PC-3 (cell line): ENCODE data around the gene SYNE1. TPM values are rescaled to one million over a fixed set of nuclear protein-coding genes. Genes with fewer than 3 reads are reported as not detected.

Experiments used
- ATAC-seq: fragments of 200-7000 bp; cut with Tn5 transposase; 2 replicates; pipeline ENCODE4 v1.9.1; 2020; ENCODE audit warnings: mild to moderate bottlenecking, moderate library complexity
- BruUV-seq: library from RNA; stranded (reverse); fragments of 400-500 nt; replicated peaks from 2 replicates; lab custom pipeline; 2021; lab: Mats Ljungman, UMichigan
- CTCF ChIA-PET: fragments of 300-600 bp; sonication (Branson Sonifier 250); formaldehyde crosslinking; loops from one replicate; lab custom pipeline; 2022; ENCODE audit warnings: antibody characterized with exemption; lab: Charles Lee
- POLR2A ChIA-PET: fragments of 300-600 bp; sonication (Branson Sonifier 250); formaldehyde crosslinking; loops from one replicate; lab custom pipeline; 2022; ENCODE audit warnings: antibody characterized with exemption; ENCODE audit not compliant: unreplicated experiment; lab: Charles Lee
- DNase-seq: peaks from one replicate; pipeline ENCODE4 v3.0.0-alpha.2; 2015
- H2AFZ ChIP-seq: fragments of 300-600 bp; sonication (generic); 2 replicates; pipeline ENCODE4 v1.6.0; 2016; ENCODE audit warnings: antibody characterized with exemption, low read length
- H3F3A ChIP-seq: fragments of 300-600 bp; sonication (generic); one replicate; pipeline ENCODE4 v1.6.0; 2017; ENCODE audit warnings: antibody characterized with exemption, low read length, control low read depth, mild to moderate bottlenecking; ENCODE audit not compliant: unreplicated experiment
- H3K27ac ChIP-seq: fragments of 300-600 bp; sonication (generic); 2 replicates; pipeline ENCODE4 v1.5.1; 2016; ENCODE audit warnings: mild to moderate bottlenecking, low read length
- H3K27me3 ChIP-seq: fragments of 300-600 bp; sonication (generic); 2 replicates; pipeline ENCODE4 v1.6.1; 2016; ENCODE audit warnings: low read length, mixed read lengths
- H3K36me3 ChIP-seq: fragments of 300-600 bp; sonication (generic); 2 replicates; pipeline ENCODE4 v1.6.1; 2016; ENCODE audit warnings: low read depth, mixed run types, low read length, mixed read lengths
- H3K4me1 ChIP-seq: fragments of 300-600 bp; sonication (generic); 2 replicates; pipeline ENCODE4 v1.5.1; 2016; ENCODE audit warnings: low read length; ENCODE audit not compliant: insufficient read depth
- H3K4me2 ChIP-seq: fragments of 300-600 bp; sonication (generic); 2 replicates; pipeline ENCODE4 v1.6.0; 2016; ENCODE audit warnings: low read length
- H3K4me3 ChIP-seq: fragments of 300-600 bp; sonication (generic); 2 replicates; pipeline ENCODE4 v1.5.1; 2016; ENCODE audit warnings: mild to moderate bottlenecking, low read length, mixed read lengths
- H3K79me2 ChIP-seq: fragments of 300-600 bp; sonication (generic); 2 replicates; pipeline ENCODE4 v1.6.1; 2017; ENCODE audit warnings: low read length, mixed read lengths
- H3K9ac ChIP-seq: fragments of 300-600 bp; sonication (generic); 2 replicates; pipeline ENCODE4 v1.6.0; 2016; ENCODE audit warnings: mild to moderate bottlenecking, low read length
- H3K9me2 ChIP-seq: fragments of 300-600 bp; sonication (generic); replicated peaks from 2 replicates; pipeline ENCODE4 v1.6.1; 2016; ENCODE audit warnings: mixed run types, low read length, mixed read lengths
- H3K9me3 ChIP-seq: fragments of 300-600 bp; sonication (generic); 2 replicates; pipeline ENCODE4 v1.6.1; 2016; ENCODE audit warnings: low read length, mixed read lengths
- H4K20me1 ChIP-seq: fragments of 300-600 bp; sonication (generic); 2 replicates; pipeline ENCODE4 v1.6.1; 2016; ENCODE audit warnings: low read length, mixed read lengths
- CTCF ChIP-seq: fragments of 300-600 bp; sonication (generic); conservative IDR thresholded peaks from 2 replicates; pipeline ENCODE4 v1.5.1; 2017; ENCODE audit warnings: antibody characterized with exemption, low read depth, mild to moderate bottlenecking, low read length
- EZH2 ChIP-seq: fragments of 300-600 bp; sonication (generic); IDR thresholded peaks from one replicate; pipeline ENCODE4 v1.6.1; 2017; ENCODE audit warnings: antibody characterized with exemption, mild to moderate bottlenecking, low read length; ENCODE audit not compliant: unreplicated experiment
- EZH2phosphoT487 ChIP-seq: fragments of 300-600 bp; sonication (generic); IDR thresholded peaks from 2 replicates; pipeline ENCODE4 v1.6.1; 2018; ENCODE audit warnings: mild to moderate bottlenecking, antibody characterized with exemption, low read length, borderline replicate concordance
- intact Hi-C: fragments of 100-400 bp; cut with micrococcal nuclease; formaldehyde crosslinking; loops from 2 replicates; pipeline ENCODE4 v1.9.0; 2023
- total RNA-seq: library from RNA; depleted of rRNA; stranded (reverse); fragments of >200 nt; gene quantifications from 2 replicates; pipeline ENCODE4 v1.2.3, GENCODE V29; 2014

Gene SYNE1
- total RNA-seq, 1 experiment from 2014 or later: 16.7 TPM

DNA sequence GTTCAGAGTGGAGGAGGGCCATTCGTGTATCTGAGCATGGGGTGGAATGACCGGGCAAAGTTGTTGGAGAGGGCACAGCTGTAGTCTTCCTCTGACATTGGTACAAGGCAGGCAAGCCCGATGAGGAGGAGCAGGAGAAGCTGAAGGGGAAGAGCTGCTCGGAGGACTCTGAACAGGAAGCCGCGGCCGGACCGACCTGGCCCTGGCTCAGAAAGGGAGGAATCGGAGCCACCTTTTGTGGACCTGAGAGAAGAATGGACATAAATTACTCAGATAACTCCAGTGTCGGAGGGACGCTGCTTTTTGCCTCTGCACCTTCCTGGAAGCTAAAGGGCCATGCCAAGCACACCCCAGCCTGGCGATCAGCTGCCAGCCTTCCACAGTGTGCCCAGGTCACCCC lies 514.7 kb downstream of the SYNE1 start:
- H3K4me1 ChIP-seq: peaks cover 9% of the 10 kb centered on the region; the same call in 1 of the 2 replicates
- CTCF ChIA-PET: no interaction called here
- DNase-seq: no peak
- intact Hi-C loops: loop anchor here (5.0 kb wide), 1 partner anchor 445 kb away; no protein-coding TSS in a partner anchor
- POLR2A ChIA-PET: no interaction called here
- ATAC-seq: no peak
- H2AFZ ChIP-seq: no peak overlapping the region
- H3F3A ChIP-seq: no peaks in the 10 kb centered on the region
- no peak overlapping the region for H3K4me3 ChIP-seq
- no peaks in the 10 kb centered on the region for H3K9me3 ChIP-seq
- no peaks in the 10 kb centered on the region for H4K20me1 ChIP-seq
- H3K9me2 ChIP-seq: no peaks in the 10 kb centered on the region
- TF ChIP-seq EZH2: no peak
- no peak for TF ChIP-seq EZH2phosphoT487
- no peak for TF ChIP-seq CTCF
- no peak overlapping the region for H3K4me2 ChIP-seq
- no peak overlapping the region for H3K9ac ChIP-seq
- H3K27ac ChIP-seq: no peak overlapping the region
- no peaks in the 10 kb centered on the region for H3K36me3 ChIP-seq
- no TSS peak for BruUV-seq
- H3K79me2 ChIP-seq: no peaks in the 10 kb centered on the region
- H3K27me3 ChIP-seq: no peaks in the 10 kb centered on the region

GRCh38 chr6:152121910-152122309 lies 515.3 kb downstream of the SYNE1 start:
- CTCF ChIA-PET: no interaction called here
- H3K27me3 ChIP-seq: no peaks in the 10 kb centered on the region
- no peaks in the 10 kb centered on the region for H3K9me3 ChIP-seq
- H3K4me3 ChIP-seq: no peak overlapping the region
- POLR2A ChIA-PET: no interaction called here
- H2AFZ ChIP-seq: no peak overlapping the region
- intact Hi-C loops: loop anchor here (5.0 kb wide), 1 partner anchor 445 kb away; no protein-coding TSS in a partner anchor
- H3K4me1 ChIP-seq: peaks cover 9% of the 10 kb centered on the region; the same call in 1 of the 2 replicates
- H4K20me1 ChIP-seq: no peaks in the 10 kb centered on the region
- TF ChIP-seq EZH2phosphoT487 (no peak), CTCF (no peak), EZH2 (no peak)
- ATAC-seq: no peak
- BruUV-seq: no TSS peak
- H3K9me2 ChIP-seq: no peaks in the 10 kb centered on the region
- H3F3A ChIP-seq: no peaks in the 10 kb centered on the region
- H3K36me3 ChIP-seq: no peaks in the 10 kb centered on the region
- no peaks in the 10 kb centered on the region for H3K79me2 ChIP-seq
- DNase-seq: no peak
- no peak overlapping the region for H3K9ac ChIP-seq
- H3K27ac ChIP-seq: no peak overlapping the region
- no peak overlapping the region for H3K4me2 ChIP-seq

- DNase-seq: no peak
- H3F3A ChIP-seq: no peaks in the 10 kb centered on the region
- H3K9me2 ChIP-seq: no peaks in the 10 kb centered on the region
- no peak overlapping the region for H3K4me2 ChIP-seq
- POLR2A ChIA-PET: no interaction called here
- CTCF ChIA-PET: no interaction called here
- peaks cover 9% of the 10 kb centered on the region; the same call in 1 of the 2 replicates for H3K4me1 ChIP-seq
- H4K20me1 ChIP-seq: no peaks in the 10 kb centered on the region
- no peak overlapping the region for H2AFZ ChIP-seq
- H3K9ac ChIP-seq: no peak overlapping the region
- no peaks in the 10 kb centered on the region for H3K27me3 ChIP-seq
- no peak for TF ChIP-seq CTCF
- TF ChIP-seq EZH2phosphoT487: no peak
- TF ChIP-seq EZH2: no peak
- ATAC-seq: no peak
- H3K27ac ChIP-seq: no peak overlapping the region
- no TSS peak for BruUV-seq
- no peaks in the 10 kb centered on the region for H3K36me3 ChIP-seq
- intact Hi-C loops: loop anchor here (5.0 kb wide), 1 partner anchor 443 kb away; no protein-coding TSS in a partner anchor
- no peaks in the 10 kb centered on the region for H3K9me3 ChIP-seq
- no peaks in the 10 kb centered on the region for H3K79me2 ChIP-seq
- H3K4me3 ChIP-seq: no peak overlapping the region
These were observed 517.3 kb downstream of the SYNE1 start for GRCh38 chr6:152119831-152120230.
